OCI-LY1 (cell line): ENCODE results near the gene GNB1L.

Experiments used
- H2AFZ ChIP-seq: fragments of 200-600 bp; sonication (generic), shearing (Covaris generic); 2 replicates; pipeline ENCODE4 v1.6.0; 2014; ENCODE audit warnings: antibody characterized with exemption, mild to moderate bottlenecking, low read length
- H3F3A ChIP-seq: fragments of 200-600 bp; sonication (generic), shearing (Covaris generic); 2 replicates; pipeline ENCODE4 v1.6.0; 2014; ENCODE audit warnings: mild to moderate bottlenecking, antibody characterized with exemption, low read length, moderate library complexity; ENCODE audit not compliant: insufficient read depth
- H3K27ac ChIP-seq: fragments of 200-600 bp; sonication (generic); 2 replicates; pipeline ENCODE4 v1.5.1; 2014; ENCODE audit warnings: low read length, mixed run types, mild to moderate bottlenecking, low read depth; ENCODE audit not compliant: poor library complexity, severe bottlenecking
- H3K27me3 ChIP-seq: fragments of 200-600 bp; sonication (generic); 2 replicates; pipeline ENCODE4 v1.6.0; 2014; ENCODE audit warnings: antibody characterized with exemption, mild to moderate bottlenecking, low read length, moderate library complexity; ENCODE audit not compliant: insufficient read depth
- H3K36me3 ChIP-seq: fragments of 200-600 bp; sonication (generic); 2 replicates; pipeline ENCODE4 v1.6.1; 2014; ENCODE audit warnings: mild to moderate bottlenecking, antibody characterized with exemption, low read length, moderate library complexity, mixed read lengths; ENCODE audit not compliant: insufficient read depth
- H3K4me1 ChIP-seq: fragments of 200-600 bp; sonication (generic); 2 replicates; pipeline ENCODE4 v1.5.1; 2014; ENCODE audit warnings: mild to moderate bottlenecking, low read length, moderate library complexity; ENCODE audit not compliant: insufficient read depth, severe bottlenecking
- H3K4me2 ChIP-seq: fragments of 200-600 bp; sonication (generic), shearing (Covaris generic); 2 replicates; pipeline ENCODE4 v1.6.1; 2014; ENCODE audit warnings: low read length
- H3K4me3 ChIP-seq: fragments of 200-600 bp; sonication (generic); 2 replicates; pipeline ENCODE4 v1.5.1; 2014; ENCODE audit warnings: low read length, low read depth, mild to moderate bottlenecking, mixed read lengths; ENCODE audit not compliant: poor library complexity, severe bottlenecking
- H3K79me2 ChIP-seq: fragments of 200-600 bp; shearing (Covaris generic); 2 replicates; pipeline ENCODE4 v1.6.1; 2016; ENCODE audit warnings: mixed run types, low read length, mixed read lengths; ENCODE audit not compliant: insufficient read depth
- H3K9ac ChIP-seq: fragments of 200-600 bp; sonication (generic), shearing (Covaris generic); 2 replicates; pipeline ENCODE4 v1.6.1; 2014; ENCODE audit warnings: mild to moderate bottlenecking, low read length, mixed read lengths
- H3K9me2 ChIP-seq: fragments of 200-600 bp; sonication (generic), shearing (Covaris generic); 2 replicates; pipeline ENCODE4 v1.6.1; 2014; ENCODE audit warnings: low read depth, mild to moderate bottlenecking, low read length, mixed read lengths
- H3K9me3 ChIP-seq: fragments of 200-600 bp; shearing (Covaris generic); 2 replicates; pipeline ENCODE4 v1.6.1; 2014; ENCODE audit warnings: low read length, mixed read lengths
- H4K20me1 ChIP-seq: fragments of 200-600 bp; sonication (generic), shearing (Covaris generic); 2 replicates; pipeline ENCODE4 v1.6.0; 2016; ENCODE audit warnings: mild to moderate bottlenecking, low read length; ENCODE audit not compliant: insufficient read depth
- EZH2 ChIP-seq: fragments of 200-600 bp; sonication (generic), shearing (Covaris generic); IDR thresholded peaks from 2 replicates; pipeline ENCODE4 v1.8.0; 2017; ENCODE audit warnings: borderline replicate concordance, mixed run types, mild to moderate bottlenecking, antibody characterized with exemption, low read length, moderate library complexity, mixed read lengths
- TF ChIP-seq, protein P1 (sequence below): fragments of 200-600 bp; sonication (generic), shearing (Covaris generic); IDR thresholded peaks from 2 replicates; pipeline ENCODE4 v1.5.1; 2017; ENCODE audit warnings: mild to moderate bottlenecking, antibody characterized with exemption, low read length, moderate library complexity, mixed read lengths

Gene GNB1L

GRCh38 chr22:19762568-19763457, 91.9 kb downstream of the GNB1L start:
- Histone ChIP-seq H3K27ac (no peak overlapping the region), H3K9me3 (no peaks in the 10 kb centered on the region), H4K20me1 (no peaks in the 10 kb centered on the region), H3K9me2 (no peaks in the 10 kb centered on the region), H3K4me1 (peaks cover 8% of the 10 kb centered on the region), H3K4me2 (no peak overlapping the region), H3F3A (no peaks in the 10 kb centered on the region), H2AFZ (no peak overlapping the region), H3K27me3 (peaks cover 17% of the 10 kb centered on the region), H3K9ac (no peak overlapping the region), H3K79me2 (no peaks in the 10 kb centered on the region), H3K4me3 (no peak overlapping the region), H3K36me3 (no peaks in the 10 kb centered on the region)
- TF ChIP-seq, protein P1, sequence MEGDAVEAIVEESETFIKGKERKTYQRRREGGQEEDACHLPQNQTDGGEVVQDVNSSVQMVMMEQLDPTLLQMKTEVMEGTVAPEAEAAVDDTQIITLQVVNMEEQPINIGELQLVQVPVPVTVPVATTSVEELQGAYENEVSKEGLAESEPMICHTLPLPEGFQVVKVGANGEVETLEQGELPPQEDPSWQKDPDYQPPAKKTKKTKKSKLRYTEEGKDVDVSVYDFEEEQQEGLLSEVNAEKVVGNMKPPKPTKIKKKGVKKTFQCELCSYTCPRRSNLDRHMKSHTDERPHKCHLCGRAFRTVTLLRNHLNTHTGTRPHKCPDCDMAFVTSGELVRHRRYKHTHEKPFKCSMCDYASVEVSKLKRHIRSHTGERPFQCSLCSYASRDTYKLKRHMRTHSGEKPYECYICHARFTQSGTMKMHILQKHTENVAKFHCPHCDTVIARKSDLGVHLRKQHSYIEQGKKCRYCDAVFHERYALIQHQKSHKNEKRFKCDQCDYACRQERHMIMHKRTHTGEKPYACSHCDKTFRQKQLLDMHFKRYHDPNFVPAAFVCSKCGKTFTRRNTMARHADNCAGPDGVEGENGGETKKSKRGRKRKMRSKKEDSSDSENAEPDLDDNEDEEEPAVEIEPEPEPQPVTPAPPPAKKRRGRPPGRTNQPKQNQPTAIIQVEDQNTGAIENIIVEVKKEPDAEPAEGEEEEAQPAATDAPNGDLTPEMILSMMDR, result no peak
- no peak for TF ChIP-seq EZH2

DNA sequence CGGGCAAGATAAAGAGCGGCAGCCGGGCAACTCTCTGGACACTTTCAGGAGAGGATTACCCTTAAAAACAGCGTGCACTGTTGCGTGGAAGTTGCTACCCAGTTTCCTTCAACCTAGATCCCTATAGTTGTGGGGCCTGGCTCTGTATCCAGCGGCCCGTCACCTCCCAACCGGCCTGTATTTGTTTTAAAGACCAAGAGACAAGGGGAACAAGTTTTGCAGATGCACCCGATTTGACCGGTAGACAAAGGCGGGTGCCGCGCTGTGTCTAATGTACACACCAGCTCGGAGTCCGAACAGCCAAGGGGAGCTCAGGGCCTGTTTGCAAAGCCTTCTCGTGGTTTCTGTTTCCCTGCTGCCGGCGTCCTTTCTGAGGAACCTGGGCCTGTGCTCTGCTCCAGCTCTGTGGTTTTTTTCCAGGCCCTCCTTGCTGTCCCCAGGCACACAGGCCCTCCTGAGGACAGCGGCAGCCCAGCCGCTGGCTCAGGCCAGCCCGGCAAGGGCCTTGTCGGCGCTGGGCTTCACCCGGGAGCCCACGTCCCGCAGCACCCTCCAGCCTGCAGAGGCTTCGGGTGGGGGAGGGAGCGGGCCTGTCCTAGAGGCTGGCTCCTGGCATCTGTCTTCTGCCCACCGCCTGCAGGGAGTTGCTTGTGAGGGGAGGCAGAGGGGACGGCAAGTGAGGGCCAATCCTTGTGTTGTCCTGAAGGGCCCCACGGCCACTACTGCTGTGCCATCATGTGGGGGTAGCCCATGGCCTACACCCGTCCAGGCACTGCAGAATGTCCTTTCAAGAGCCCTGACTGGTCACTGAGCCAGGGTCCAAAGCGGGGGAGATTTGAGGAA, 92.7 kb downstream of the GNB1L start:
- Histone ChIP-seq H3K4me2 (no peak overlapping the region), H3K27me3 (peaks cover 17% of the 10 kb centered on the region)

DNA sequence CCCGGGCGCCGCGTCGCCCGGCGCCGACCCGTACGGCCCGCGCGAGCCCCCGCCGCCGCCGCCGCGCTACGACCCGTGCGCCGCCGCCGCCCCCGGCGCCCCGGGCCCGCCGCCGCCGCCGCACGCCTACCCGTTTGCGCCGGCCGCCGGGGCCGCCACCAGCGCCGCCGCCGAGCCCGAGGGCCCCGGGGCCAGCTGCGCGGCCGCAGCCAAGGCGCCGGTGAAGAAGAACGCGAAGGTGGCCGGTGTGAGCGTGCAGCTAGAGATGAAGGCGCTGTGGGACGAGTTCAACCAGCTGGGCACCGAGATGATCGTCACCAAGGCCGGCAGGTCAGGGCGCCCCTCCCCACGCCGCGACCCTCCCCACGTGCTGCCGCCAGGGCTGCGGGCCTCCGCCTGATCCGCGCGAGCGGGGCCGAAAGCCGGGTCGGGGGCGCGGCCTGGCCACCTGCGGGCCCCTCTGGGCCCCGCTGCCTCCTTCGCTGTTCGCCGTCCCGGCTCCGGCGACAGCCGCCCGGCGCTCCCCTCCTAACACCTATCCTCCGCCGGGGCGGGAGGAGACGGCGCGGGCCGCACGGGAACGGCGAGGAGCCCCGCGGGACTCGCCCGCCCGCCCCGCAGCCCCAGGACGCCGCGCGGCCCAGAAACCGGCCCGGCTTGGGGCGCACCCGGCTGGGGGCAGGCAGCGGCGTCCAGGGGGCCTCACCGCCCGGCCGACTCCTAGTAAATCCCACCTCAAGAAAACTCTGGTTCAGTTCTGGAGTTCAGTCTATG, 93.5 kb downstream of the GNB1L start:
- H3K9me3 ChIP-seq, result no peaks in the 10 kb centered on the region
- H3K4me3 ChIP-seq, result no peak overlapping the region
- no peaks in the 10 kb centered on the region for H3K9me2 ChIP-seq
- H3K27ac ChIP-seq, result no peak overlapping the region
- no peaks in the 10 kb centered on the region for H3F3A ChIP-seq
- no peaks in the 10 kb centered on the region for H3K36me3 ChIP-seq
- H3K79me2 ChIP-seq, result no peaks in the 10 kb centered on the region
- TF ChIP-seq, protein P1, result no peak
- TF ChIP-seq EZH2, result no peak
- H3K4me2 ChIP-seq, result no peak overlapping the region
- H2AFZ ChIP-seq, result no peak overlapping the region
- peaks cover 14% of the 10 kb centered on the region for H3K4me1 ChIP-seq
- no peaks in the 10 kb centered on the region for H4K20me1 ChIP-seq
- H3K9ac ChIP-seq, result no peak overlapping the region
- peaks cover 17% of the 10 kb centered on the region for H3K27me3 ChIP-seq

More for the DNA sequence above, 92.7 kb downstream of the GNB1L start:
- Histone ChIP-seq H4K20me1 (no peaks in the 10 kb centered on the region), H3K9me3 (no peaks in the 10 kb centered on the region), H3K9ac (no peak overlapping the region), H3K4me1 (peaks cover 9% of the 10 kb centered on the region), H3K79me2 (no peaks in the 10 kb centered on the region), H2AFZ (no peak overlapping the region), H3K9me2 (no peaks in the 10 kb centered on the region), H3K27ac (no peak overlapping the region), H3F3A (no peaks in the 10 kb centered on the region), H3K4me3 (no peak overlapping the region), H3K36me3 (no peaks in the 10 kb centered on the region)
- TF ChIP-seq, protein P1, result no peak
